AG09309 (cell line): ENCODE measurements around the gene AAMP.

Source experiments
- DNase-seq: peaks from one replicate; pipeline ENCODE4 v3.0.0-alpha.2; 2010; ENCODE audit warnings: low read depth
- H3K4me3 ChIP-seq: 2 replicates; pipeline ENCODE4 v1.5.1; 2011; ENCODE audit warnings: mild to moderate bottlenecking, low read depth, low read length, moderate library complexity; ENCODE audit not compliant: control insufficient read depth
- CTCF ChIP-seq: IDR thresholded peaks from 2 replicates; pipeline ENCODE4 v1.5.1; 2011; ENCODE audit warnings: mild to moderate bottlenecking, low read depth, low read length, inconsistent platforms; ENCODE audit not compliant: insufficient read depth, control insufficient read depth; ENCODE audit errors: missing control alignments

Gene AAMP

GRCh38 chr2:218257390-218257981 lies 12.5 kb downstream of the AAMP start:
- peak; percentile 63 for TF ChIP-seq CTCF
- DNase-seq: no peak

GRCh38 chr2:218256612-218257350 lies 13.2 kb downstream of the AAMP start:
- no peak for DNase-seq
- no peak for TF ChIP-seq CTCF
- H3K4me3 ChIP-seq: no peak overlapping the region

More at GRCh38 chr2:218257390-218257981, 12.5 kb downstream of the AAMP start:
- H3K4me3 ChIP-seq: no peak overlapping the region

GRCh38 chr2:218255446-218255845 lies 14.5 kb downstream of the AAMP start:
- peak; percentile 44 for DNase-seq
- no peak overlapping the region for H3K4me3 ChIP-seq

GRCh38 chr2:218253232-218253625 lies 16.7 kb downstream of the AAMP start:
- no peak for DNase-seq
- H3K4me3 ChIP-seq: no peak overlapping the region
- no peak for TF ChIP-seq CTCF

More at GRCh38 chr2:218255446-218255845, 14.5 kb downstream of the AAMP start:
- TF ChIP-seq CTCF: no peak

- no peak for DNase-seq
- no peak for TF ChIP-seq CTCF
- no peak overlapping the region for H3K4me3 ChIP-seq
These were observed 17.3 kb downstream of the AAMP start for GRCh38 chr2:218252509-218253231.

GRCh38 chr2:218249691-218250090 lies 20.2 kb downstream of the AAMP start:
- DNase-seq: no peak
- H3K4me3 ChIP-seq: no peak overlapping the region
- no peak for TF ChIP-seq CTCF
